Body of pancreas (tissue), 4 donors: Measurements from ENCODE around the gene AGO3.

Experiments
- POLR2A ChIP-seq, 3 donors: fragments of 450-650 bp; IDR thresholded peaks; one replicate each; pipeline ENCODE4 v1.6.1; 2016; ENCODE audit warnings: antibody characterized with exemption in 3 of 3, mild to moderate bottlenecking in 2 of 3
- TF ChIP-seq, protein P1 (sequence below), 7 experiments: fragments of 450-650 bp in 4 of 7; fragments of 200-600 bp in 3 of 7; sonication (generic) in 3 of 7; IDR thresholded peaks; one replicate each; pipeline ENCODE4 v1.5.1; 2016 to 2019; ENCODE audit warnings: antibody characterized with exemption in 7 of 7

DNA sequence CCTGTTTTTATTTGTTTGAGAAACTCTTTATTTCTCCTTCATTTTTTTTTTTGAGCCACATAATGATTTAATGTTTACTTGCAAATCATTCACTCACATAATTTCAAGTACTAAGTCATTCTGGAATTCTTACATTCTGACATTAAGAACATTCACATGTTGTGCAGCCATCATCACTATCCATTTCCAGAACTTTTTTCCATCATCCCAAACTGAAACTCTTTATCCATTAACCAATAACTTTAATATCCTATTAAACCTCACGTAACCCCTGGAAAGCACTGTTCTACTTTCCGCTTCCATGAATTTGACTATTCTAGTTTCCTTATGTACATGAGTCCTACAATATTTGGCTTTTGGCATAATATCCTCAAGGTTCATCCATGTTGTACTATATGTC is 100.5 kb downstream of the AGO3 start:
- TF ChIP-seq, protein P1, sequence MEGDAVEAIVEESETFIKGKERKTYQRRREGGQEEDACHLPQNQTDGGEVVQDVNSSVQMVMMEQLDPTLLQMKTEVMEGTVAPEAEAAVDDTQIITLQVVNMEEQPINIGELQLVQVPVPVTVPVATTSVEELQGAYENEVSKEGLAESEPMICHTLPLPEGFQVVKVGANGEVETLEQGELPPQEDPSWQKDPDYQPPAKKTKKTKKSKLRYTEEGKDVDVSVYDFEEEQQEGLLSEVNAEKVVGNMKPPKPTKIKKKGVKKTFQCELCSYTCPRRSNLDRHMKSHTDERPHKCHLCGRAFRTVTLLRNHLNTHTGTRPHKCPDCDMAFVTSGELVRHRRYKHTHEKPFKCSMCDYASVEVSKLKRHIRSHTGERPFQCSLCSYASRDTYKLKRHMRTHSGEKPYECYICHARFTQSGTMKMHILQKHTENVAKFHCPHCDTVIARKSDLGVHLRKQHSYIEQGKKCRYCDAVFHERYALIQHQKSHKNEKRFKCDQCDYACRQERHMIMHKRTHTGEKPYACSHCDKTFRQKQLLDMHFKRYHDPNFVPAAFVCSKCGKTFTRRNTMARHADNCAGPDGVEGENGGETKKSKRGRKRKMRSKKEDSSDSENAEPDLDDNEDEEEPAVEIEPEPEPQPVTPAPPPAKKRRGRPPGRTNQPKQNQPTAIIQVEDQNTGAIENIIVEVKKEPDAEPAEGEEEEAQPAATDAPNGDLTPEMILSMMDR (IDR thresholded peaks at IDR 0.05), result no peak
- TF ChIP-seq POLR2A (IDR thresholded peaks at IDR 0.05), result no peak
